HG03175 (cell line): Measurements from ENCODE around the gene CCDC187.

ENCODE experiments used
- ATAC-seq: cut with Tn5 transposase; IDR thresholded peaks from one replicate; pipeline ENCODE4 v1.9.1; 2021; ENCODE audit warnings: mild to moderate bottlenecking, moderate library complexity; ENCODE audit not compliant: unreplicated experiment

Gene CCDC187

GRCh38 chr9:136255896-136256890, 47.7 kb downstream of the CCDC187 start:
- ATAC-seq = no peak

DNA sequence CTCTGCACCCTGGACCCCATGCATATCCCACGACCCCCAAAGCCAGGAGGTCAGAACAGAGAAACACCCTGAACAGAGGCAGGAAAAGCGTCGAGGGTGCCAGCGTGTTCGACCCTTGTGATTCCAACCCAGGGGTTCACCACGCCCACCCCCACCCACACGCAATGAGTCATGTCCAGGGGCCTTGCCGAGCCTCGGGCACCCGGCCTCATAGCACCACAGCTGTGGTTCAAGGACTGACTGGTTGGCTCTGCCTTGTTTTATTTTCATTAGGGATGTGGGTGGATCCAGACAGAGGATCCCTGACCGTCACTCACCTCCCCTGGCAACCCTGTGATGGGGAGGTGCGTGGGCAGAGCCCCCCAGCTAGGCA, 48.7 kb downstream of the CCDC187 start:
- no peak for ATAC-seq

DNA sequence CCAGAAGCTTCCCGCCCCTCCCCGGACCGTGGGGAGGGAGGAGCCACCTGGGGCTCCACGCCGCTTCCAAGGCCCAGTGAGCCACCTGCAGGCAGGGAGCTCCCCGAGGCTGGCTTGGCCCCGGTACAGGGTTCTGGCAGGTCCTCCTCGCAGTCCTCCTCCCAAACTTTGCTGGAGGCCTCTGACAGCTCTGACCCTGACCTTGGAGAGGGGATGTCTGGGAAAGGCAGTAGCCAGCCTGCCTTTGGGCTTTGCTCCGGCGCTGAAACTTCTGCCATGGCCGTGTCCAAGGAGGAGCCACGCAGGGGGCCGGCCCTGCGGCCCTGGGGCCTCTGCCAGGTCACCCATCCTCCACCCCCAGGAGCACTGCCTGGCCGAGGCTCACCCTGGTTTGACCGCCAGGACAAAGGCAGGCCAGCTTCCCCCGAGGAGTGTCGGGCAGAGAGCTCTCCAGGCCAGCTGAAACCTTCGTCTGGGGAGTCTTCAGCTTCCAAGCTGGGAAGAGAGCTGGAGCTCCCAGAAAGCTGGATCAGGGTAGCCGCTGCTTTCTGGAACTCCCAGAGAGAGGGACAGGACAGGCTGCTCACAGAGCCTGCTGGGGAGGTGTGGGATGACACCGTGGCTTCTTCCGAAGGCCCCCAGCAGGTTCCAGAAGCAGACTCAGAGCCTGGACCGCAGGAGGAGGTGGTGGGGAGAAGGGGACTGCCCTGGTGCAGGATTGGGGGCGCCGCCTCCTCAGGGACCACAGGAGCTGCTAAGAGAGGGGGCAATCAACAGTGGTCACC, 49.3 kb downstream of the CCDC187 start:
- ATAC-seq = no peak

DNA sequence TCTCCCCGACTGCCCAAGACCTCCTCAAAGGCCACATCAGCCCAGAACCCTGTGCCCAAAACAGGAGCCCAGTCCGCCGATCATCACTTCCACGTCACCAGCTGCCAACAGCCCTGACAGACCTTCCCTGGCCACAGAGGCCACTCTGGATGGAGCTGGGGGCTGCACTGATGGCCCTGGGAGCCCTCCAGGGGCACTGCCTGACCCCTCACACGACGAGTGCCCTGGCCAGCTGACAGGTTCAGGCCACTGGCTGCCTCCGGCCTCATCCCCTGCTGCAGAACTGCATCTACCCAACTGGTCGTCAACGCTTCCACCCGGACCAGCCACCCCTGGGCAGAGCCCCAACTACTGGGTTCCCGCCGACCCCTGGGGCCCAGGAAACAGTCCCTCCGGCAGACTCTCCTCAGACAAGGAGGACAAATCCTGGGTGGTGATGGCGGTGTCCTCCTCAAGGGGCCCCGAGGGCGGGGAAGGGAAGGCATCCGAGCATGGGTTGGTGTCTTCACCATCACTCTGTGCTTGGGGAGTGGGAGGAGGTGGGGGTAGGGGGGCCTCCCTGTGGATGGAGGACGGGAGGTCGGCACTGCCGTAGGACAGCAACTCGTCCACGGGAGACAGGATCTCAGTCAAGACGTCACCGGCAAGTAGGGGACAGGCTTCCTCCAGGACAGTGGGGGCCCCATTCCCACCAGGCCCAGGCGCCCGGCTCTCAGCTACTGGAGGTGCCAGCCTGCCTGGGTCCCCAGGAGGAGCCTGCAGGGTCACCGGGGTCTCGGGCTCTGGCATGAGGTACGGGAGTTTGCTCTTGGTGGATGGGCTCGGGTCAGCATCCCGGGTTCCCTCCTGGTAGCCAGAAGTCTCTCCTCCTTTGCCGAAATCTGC, 50.4 kb downstream of the CCDC187 start:
- no peak for ATAC-seq

DNA sequence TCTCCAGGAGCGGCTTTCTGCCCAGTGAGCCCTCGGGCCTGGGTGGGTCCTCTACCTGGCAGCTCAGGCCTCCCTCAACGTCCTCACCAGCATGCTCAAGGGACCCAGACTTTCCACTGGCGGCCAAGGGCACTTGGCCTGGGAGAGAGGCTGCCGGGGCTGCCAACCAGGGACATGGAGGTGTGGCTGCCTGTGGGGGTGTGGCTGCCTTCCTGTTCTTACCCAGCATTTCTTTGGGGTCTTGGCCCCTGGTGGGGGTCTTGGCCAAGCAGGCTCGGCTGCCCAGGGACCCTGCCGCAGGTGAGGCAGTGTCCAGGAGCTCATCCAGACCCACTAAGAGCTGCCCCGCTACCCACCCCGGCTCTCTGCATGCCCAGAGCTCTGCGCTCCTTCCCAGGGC, 51.0 kb downstream of the CCDC187 start:
- no peak for ATAC-seq

- no peak for ATAC-seq
Measured at GRCh38 chr9:136252281-136252680, 51.6 kb downstream of the CCDC187 start.

DNA sequence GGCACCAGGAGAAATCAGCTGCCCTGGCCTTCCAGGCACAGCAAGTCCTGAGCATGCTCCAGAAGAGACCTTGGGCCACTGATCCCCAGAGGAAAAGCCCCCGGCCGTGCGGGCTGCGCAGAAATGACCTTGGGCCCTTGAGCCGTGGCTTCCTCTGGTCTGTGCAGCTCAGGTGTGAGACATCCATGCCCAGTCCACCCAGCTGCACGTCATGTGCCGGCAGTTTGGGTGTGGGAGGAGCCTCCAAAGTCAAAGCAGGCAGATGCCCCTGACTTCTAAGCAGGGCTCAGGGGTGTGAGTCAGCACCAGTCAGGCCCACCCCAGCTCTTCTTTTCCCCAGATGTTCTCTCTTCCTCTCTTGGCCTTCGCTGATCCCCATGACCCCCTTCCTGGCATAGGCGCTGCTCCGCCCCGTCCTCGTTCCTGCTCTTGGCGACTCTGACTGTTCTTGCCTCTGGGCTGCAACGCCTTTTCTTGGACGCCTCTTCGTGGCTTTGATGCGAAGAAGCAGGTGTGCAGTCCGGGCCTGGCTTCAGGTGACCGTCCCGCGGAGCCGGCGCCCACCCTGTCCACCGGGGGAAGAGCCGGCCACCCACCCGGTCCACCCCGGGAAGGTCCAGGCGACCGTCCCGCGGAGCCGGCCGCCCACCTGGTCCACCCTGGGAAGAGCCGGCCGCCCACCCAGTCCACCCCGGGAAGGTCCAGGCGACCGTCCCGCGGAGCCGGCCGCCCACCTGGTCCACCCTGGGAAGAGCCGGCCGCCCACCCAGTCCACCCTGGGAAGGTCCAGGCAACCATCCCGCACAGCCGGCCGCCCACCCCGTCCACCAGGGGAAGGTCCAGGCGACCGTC, 52.4 kb downstream of the CCDC187 start:
- no peak for ATAC-seq

- ATAC-seq = no peak
Measured at GRCh38 chr9:136250676-136251075, 53.2 kb downstream of the CCDC187 start.

DNA sequence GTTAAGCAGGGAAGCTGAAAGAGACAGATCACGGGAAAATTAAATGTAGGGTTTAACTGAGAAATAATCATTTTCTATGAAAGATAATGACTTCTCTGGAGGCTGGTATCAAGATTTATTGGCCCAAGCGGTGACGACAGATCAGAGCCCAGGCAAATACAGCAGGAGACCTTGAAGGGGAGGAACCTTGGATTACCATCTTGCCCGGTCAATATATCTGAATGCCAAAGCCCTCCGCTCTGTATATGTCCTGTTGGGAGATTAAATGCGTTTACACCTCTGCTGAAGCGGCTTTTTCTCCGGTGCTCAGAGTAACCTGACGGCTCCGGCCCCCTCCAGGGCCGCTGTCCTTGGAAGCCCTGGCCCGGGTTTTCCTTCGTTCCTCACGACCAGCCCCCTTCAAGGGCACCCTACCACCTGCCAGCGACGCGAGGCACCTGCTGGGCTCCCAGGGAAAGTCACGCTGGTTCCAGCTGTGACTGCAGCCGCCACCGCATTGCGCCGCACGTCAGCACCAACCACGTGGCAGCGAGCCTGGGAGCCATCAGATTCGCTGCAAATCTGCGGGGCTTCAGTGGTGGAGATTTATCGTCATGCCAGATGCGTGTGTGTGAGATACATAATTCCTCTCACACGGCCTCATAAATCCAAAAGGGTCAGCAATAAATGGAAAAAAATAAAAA, 53.9 kb downstream of the CCDC187 start:
- no peak for ATAC-seq

GRCh38 chr9:136248951-136249876, 54.7 kb downstream of the CCDC187 start:
- ATAC-seq = no peak

GRCh38 chr9:136247947-136248637, 55.8 kb downstream of the CCDC187 start:
- ATAC-seq = no peak

DNA sequence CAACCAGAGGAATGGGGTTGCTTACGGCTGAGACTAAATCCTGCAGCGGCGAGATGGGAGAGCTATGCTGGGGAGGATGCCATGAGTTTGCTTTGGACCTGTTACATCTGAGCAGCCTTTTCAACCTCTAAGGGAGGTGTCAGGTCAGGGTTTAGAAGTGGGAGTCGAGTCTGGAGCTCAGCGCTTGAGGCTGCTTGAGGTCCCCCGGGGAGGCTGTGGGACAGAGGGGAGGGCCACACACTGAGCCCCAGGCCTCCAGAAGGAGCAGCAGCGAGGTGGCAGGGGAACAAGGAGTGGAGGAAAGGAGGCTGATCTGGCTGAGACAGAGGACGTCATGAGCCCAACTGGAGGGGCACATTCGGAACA, 56.4 kb downstream of the CCDC187 start:
- no peak for ATAC-seq

- no peak for ATAC-seq
Measured at GRCh38 chr9:136246849-136247550, 56.9 kb downstream of the CCDC187 start.

DNA sequence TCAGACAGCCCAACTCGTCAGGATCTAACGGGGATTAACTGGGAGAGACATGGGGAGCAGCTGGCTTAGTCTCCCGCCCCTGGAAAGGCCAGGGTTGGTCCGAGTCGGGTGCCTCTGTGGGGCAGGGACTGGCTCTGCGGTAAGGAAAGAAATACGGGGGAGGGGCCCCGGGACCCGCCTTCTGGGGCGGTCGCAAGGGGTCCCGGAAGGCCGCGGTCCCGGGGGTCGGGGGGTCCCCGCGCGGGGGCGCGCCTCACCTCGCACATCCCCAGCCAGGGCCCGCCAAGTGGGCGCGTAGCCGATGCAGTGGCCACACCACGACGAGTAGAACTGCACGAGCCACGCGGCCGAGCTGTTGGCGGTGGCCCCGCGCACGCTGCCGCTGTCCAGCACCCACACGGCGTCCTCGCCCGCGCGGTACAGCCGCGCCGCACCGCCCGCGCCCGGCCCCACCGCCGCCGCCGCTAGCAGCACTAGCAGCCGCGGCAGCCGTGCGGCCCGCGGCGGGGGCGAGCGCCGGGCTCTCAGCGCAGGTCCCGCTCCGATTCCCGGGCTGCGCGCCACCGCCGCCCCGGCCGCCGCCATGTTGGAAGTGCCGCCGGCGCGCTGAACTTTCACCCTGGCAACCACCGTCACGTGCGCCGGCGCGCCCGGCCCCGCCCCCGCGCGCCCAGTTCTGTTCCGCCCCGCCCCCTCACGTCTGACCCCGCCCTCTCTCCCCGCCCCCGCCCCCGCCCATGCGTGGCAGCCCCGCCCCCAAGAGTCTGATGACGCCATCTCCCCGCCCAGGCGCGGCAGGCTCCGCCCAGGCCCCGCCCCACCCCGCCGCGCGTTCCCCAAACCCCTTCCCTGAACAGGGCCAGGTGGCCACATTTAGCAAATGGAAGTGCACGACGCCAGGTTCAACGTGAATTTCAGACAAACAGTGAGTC, 58.4 kb downstream of the CCDC187 start, which contains the start of gene QSOX2:
Gene QSOX2 (minus strand): TSS at position 594 of the 932 bp plus-strand sequence. CDS start 9 bp downstream, at position 585.
- ATAC-seq = peak; percentile 58

GRCh38 chr9:136244969-136245218, 59.0 kb downstream of the CCDC187 start:
- ATAC-seq = no peak
